K562 (cell line): ENCODE results near the gene RPS28. TPM values are rescaled to one million over a fixed set of nuclear protein-coding genes. Genes with fewer than 3 reads are reported as not detected.

ENCODE experiments used
- DACH1 ChIP-seq: fragments of 450-650 bp; IDR thresholded peaks from 2 replicates; pipeline ENCODE4 v1.6.1; 2018; ENCODE audit not compliant: partially characterized antibody
- ETS1 ChIP-seq: conservative IDR thresholded peaks from 2 replicates; pipeline ENCODE4 v1.6.1; 2011; ENCODE audit warnings: low read depth, mild to moderate bottlenecking, low read length; ENCODE audit not compliant: control insufficient read depth
- FOXJ3 ChIP-seq: sonication (generic); formaldehyde crosslinking; IDR thresholded peaks from 2 replicates; pipeline ENCODE4 v1.4.0; 2020; ENCODE audit warnings: mild to moderate bottlenecking, missing genetic modification reagents
- HDAC2 ChIP-seq: fragments of 450-650 bp; IDR thresholded peaks from 2 replicates; pipeline ENCODE4 v1.6.1; 2016; ENCODE audit warnings: mild to moderate bottlenecking
- LEF1 ChIP-seq: fragments of 450-650 bp; IDR thresholded peaks from 2 replicates; pipeline ENCODE4 v1.6.1; 2016; ENCODE audit warnings: mild to moderate bottlenecking
- MAZ ChIP-seq, 2 experiments: fragments of 450-650 bp in 1 of 2; sonication (generic) in 1 of 2; formaldehyde crosslinking; IDR thresholded peaks in 1 of 2; conservative IDR thresholded peaks in 1 of 2; 2 replicates each; pipeline versions ENCODE4 v1.4.0 to v1.5.0; 2020; ENCODE audit warnings: mild to moderate bottlenecking in 1 of 2, missing genetic modification reagents in 1 of 2
- MXD1 ChIP-seq: fragments of 250-450 bp; sonication (Bioruptor Pico); IDR thresholded peaks from 2 replicates; pipeline ENCODE4 v1.8.0; 2021; ENCODE audit warnings: borderline replicate concordance, mild to moderate bottlenecking, moderate library complexity; ENCODE audit not compliant: poor library complexity, severe bottlenecking
- NEUROD1 ChIP-seq: fragments of 150-350 bp; IDR thresholded peaks from 2 replicates; pipeline ENCODE4 v1.6.1; 2014; ENCODE audit warnings: borderline replicate concordance, low read length, low read depth; ENCODE audit not compliant: partially characterized antibody
- POLR2AphosphoS2 ChIP-seq: IDR thresholded peaks from 2 replicates; pipeline ENCODE4 v1.6.1; 2012; ENCODE audit warnings: low read length, improper control_type of control experiment
- RBM14 ChIP-seq: fragments of 200-400 bp; formaldehyde crosslinking; IDR thresholded peaks from 2 replicates; pipeline ENCODE4 v1.6.1; 2018; ENCODE audit warnings: low read depth, mild to moderate bottlenecking, low read length, moderate library complexity, borderline replicate concordance; ENCODE audit not compliant: insufficient read depth
- RBM17 ChIP-seq: fragments of 200-400 bp; formaldehyde crosslinking; IDR thresholded peaks from 2 replicates; pipeline ENCODE4 v1.6.1; 2017; ENCODE audit warnings: low read depth, mild to moderate bottlenecking, low read length, borderline replicate concordance
- TBP ChIP-seq: optimal IDR thresholded peaks from 2 replicates; pipeline ENCODE3; 2011; ENCODE audit warnings: low read depth, low read length, improper control_type of control experiment
- TEAD4 ChIP-seq, 2 experiments: sonication (generic) in 1 of 2; formaldehyde crosslinking in 1 of 2; IDR thresholded peaks; 2 replicates each; pipeline versions ENCODE4 v1.6.1 to v1.8.0; 2012 to 2022; ENCODE audit warnings: borderline replicate concordance in 1 of 2, inconsistent platforms in 1 of 2, low read length in 1 of 2, mild to moderate bottlenecking in 1 of 2, missing genetic modification reagents in 1 of 2
- TRIM24 ChIP-seq, 2 experiments: fragments of 450-650 bp; IDR thresholded peaks; 2 replicates each; pipeline ENCODE4 v1.6.1; 2016
- ZBTB26 ChIP-seq: fragments of 450-650 bp; formaldehyde crosslinking; IDR thresholded peaks from 2 replicates; pipeline ENCODE4 v1.4.0; 2022; ENCODE audit warnings: missing genetic modification characterization
- ZNF584 ChIP-seq: fragments of 200-800 bp; sonication (Bioruptor generic); IDR thresholded peaks from 2 replicates; pipeline ENCODE4 v1.6.1; 2016; ENCODE audit warnings: low read depth, mild to moderate bottlenecking, missing genetic modification characterization, missing compliant biosample characterization
- ZNF766 ChIP-seq: fragments of 200-800 bp; sonication (Bioruptor generic); conservative IDR thresholded peaks from 2 replicates; pipeline ENCODE4 v1.6.1; 2016; ENCODE audit warnings: missing genetic modification characterization, missing compliant biosample characterization
- polyA plus RNA-seq, 8 experiments: library from polyadenylated mRNA; depleted of rRNA in 4 of 8; stranded (reverse) in 5 of 8; unstranded in 3 of 8; fragments of >200 nt; fragmentation: Nextera tagmentation in 2 of 8; fragmentation: Illumina TruSeq in 1 of 8; extraction: Ambion mirVana in 2 of 8; extraction: Trizol in 1 of 8; gene quantifications; 2 replicates each; pipeline versions ENCODE4 v1.2.1 to v1.2.3, GENCODE V29; 2011 to 2014; ENCODE audit warnings: inconsistent platforms in 1 of 8, missing spikeins in 1 of 8
- total RNA-seq, 7 experiments: library from RNA; depleted of rRNA in 6 of 7; stranded (reverse); fragments of >200 nt in 6 of 7; fragmentation: Illumina TruSeq in 2 of 7; extraction: Trizol in 2 of 7; gene quantifications; 2 replicates each; pipeline versions ENCODE4 v1.2.1 to v1.2.3, GENCODE V29; 2011 to 2021; ENCODE audit warnings: low replicate concordance in 1 of 7
- TF ChIP-seq, protein P1 (sequence below): sonication (generic); formaldehyde crosslinking; IDR thresholded peaks from 2 replicates; pipeline ENCODE4 v1.8.0; 2023; ENCODE audit warnings: missing genetic modification reagents, mild to moderate bottlenecking, borderline replicate concordance

RPS28 gene
- total and polyA plus RNA-seq, 9 of the 15 experiments (the other 6 are each of a cell fraction or from before 2014, with no cell fraction given): 165 to 2,827 (median 1,303) TPM

GRCh38 chr19:8324186-8325050, 3.1 kb downstream of the RPS28 start (continued):
- TF ChIP-seq, protein P1, sequence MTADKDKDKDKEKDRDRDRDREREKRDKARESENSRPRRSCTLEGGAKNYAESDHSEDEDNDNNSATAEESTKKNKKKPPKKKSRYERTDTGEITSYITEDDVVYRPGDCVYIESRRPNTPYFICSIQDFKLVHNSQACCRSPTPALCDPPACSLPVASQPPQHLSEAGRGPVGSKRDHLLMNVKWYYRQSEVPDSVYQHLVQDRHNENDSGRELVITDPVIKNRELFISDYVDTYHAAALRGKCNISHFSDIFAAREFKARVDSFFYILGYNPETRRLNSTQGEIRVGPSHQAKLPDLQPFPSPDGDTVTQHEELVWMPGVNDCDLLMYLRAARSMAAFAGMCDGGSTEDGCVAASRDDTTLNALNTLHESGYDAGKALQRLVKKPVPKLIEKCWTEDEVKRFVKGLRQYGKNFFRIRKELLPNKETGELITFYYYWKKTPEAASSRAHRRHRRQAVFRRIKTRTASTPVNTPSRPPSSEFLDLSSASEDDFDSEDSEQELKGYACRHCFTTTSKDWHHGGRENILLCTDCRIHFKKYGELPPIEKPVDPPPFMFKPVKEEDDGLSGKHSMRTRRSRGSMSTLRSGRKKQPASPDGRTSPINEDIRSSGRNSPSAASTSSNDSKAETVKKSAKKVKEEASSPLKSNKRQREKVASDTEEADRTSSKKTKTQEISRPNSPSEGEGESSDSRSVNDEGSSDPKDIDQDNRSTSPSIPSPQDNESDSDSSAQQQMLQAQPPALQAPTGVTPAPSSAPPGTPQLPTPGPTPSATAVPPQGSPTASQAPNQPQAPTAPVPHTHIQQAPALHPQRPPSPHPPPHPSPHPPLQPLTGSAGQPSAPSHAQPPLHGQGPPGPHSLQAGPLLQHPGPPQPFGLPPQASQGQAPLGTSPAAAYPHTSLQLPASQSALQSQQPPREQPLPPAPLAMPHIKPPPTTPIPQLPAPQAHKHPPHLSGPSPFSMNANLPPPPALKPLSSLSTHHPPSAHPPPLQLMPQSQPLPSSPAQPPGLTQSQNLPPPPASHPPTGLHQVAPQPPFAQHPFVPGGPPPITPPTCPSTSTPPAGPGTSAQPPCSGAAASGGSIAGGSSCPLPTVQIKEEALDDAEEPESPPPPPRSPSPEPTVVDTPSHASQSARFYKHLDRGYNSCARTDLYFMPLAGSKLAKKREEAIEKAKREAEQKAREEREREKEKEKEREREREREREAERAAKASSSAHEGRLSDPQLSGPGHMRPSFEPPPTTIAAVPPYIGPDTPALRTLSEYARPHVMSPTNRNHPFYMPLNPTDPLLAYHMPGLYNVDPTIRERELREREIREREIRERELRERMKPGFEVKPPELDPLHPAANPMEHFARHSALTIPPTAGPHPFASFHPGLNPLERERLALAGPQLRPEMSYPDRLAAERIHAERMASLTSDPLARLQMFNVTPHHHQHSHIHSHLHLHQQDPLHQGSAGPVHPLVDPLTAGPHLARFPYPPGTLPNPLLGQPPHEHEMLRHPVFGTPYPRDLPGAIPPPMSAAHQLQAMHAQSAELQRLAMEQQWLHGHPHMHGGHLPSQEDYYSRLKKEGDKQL (CRISPR knock-in tag): no peak
- TF ChIP-seq LEF1 (no peak), ETS1 (no peak), RBM17 (no peak), POLR2AphosphoS2 (peak; percentile 90; the same call in 1 of the 2 replicates), MAZ (CRISPR knock-in tag; conservative IDR thresholded peaks at IDR 0.05 in 1 of 2, IDR thresholded peaks at IDR 0.05 in 1 of 2) (no peak), RBM14 (0 out of 2 replicates have a peak, but pooled peaks have one; percentile 28), ZBTB26 (CRISPR knock-in tag) (no peak), FOXJ3 (CRISPR knock-in tag) (no peak), MXD1 (CRISPR knock-in tag) (no peak), TBP (no peak), HDAC2 (no peak), ZNF766 (no peak), NEUROD1 (no peak), TRIM24 (IDR thresholded peaks at IDR 0.05) (no peak), DACH1 (no peak), ZNF584 (CRISPR knock-in tag) (no peak), TEAD4 (IDR thresholded peaks at IDR 0.05; ENCODE audit: low read length) (no peak), TEAD4 (CRISPR knock-in tag; IDR thresholded peaks at IDR 0.05; ENCODE audit: borderline replicate concordance) (no peak)
